OCI-LY7 (cell line): ENCODE results near the gene SYT7.

Experiments used
- EZH2phosphoT487 ChIP-seq: fragments of 200-600 bp; sonication (generic); IDR thresholded peaks from 2 replicates; pipeline ENCODE4 v1.6.1; 2018; ENCODE audit warnings: low read depth, borderline replicate concordance, mild to moderate bottlenecking, mixed run types, antibody characterized with exemption, low read length, moderate library complexity, mixed read lengths
- TF ChIP-seq, protein P1 (sequence below): fragments of 200-600 bp; sonication (generic); conservative IDR thresholded peaks from 2 replicates; pipeline ENCODE4 v1.5.1; 2014; ENCODE audit warnings: mild to moderate bottlenecking, antibody characterized with exemption, low read length, moderate library complexity, mixed read lengths

DNA sequence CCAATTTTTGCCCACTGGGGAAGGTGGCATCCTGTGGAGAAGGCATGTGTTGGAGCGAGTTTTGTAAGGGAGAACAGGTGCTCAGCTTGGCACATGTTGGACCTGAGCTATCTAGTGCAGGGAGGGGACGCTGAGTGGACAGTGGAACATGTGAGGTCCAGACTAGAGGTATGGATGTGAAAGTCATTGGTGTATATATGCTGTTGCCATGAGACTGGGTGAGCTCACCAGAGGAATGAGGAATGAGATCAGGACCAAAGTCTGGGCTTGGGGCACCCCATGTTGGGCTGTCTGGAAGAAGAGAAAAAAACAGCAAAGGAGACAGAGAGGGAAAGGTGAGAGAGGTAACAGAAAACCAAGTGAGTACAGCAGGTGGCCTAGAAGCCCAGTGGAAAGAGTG is 12.3 kb upstream of the SYT7 start:
- TF ChIP-seq, protein P1, sequence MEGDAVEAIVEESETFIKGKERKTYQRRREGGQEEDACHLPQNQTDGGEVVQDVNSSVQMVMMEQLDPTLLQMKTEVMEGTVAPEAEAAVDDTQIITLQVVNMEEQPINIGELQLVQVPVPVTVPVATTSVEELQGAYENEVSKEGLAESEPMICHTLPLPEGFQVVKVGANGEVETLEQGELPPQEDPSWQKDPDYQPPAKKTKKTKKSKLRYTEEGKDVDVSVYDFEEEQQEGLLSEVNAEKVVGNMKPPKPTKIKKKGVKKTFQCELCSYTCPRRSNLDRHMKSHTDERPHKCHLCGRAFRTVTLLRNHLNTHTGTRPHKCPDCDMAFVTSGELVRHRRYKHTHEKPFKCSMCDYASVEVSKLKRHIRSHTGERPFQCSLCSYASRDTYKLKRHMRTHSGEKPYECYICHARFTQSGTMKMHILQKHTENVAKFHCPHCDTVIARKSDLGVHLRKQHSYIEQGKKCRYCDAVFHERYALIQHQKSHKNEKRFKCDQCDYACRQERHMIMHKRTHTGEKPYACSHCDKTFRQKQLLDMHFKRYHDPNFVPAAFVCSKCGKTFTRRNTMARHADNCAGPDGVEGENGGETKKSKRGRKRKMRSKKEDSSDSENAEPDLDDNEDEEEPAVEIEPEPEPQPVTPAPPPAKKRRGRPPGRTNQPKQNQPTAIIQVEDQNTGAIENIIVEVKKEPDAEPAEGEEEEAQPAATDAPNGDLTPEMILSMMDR: no peak
- TF ChIP-seq EZH2phosphoT487: no peak
